ENCODE results near the gene DCUN1D2. TPM values are rescaled to one million over a fixed set of nuclear protein-coding genes. Genes with fewer than 3 reads are reported as not detected.

The DCUN1D2 gene
- total RNA-seq, 1 donor from 2014 or later = 26.2 TPM

DNA sequence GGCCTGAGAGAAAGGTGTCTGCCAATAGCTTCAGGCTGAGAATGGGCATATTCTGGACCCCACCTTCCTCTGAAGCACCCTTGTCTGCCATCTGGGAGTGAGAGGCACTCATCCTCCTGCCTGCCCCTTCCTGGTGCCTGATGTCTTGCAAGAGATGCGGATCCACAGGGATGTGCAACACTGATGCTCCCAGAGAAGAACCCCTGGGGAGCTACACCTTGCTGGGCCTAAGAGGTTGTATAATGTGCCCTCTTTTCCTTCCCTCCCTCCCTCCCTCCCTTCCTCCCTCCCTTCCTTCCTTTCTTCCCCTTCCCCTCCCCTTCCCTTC, 71.8 kb downstream of the DCUN1D2 start:
- peaks cover 11% of the 10 kb centered on the region for H3K4me1 Mint-ChIP-seq
- ChIA-PET POLR2A (no interaction called here), CTCF (no interaction called here)
- H3K27me3 Mint-ChIP-seq = no peaks in the 10 kb centered on the region
- TF ChIP-seq, protein P1, sequence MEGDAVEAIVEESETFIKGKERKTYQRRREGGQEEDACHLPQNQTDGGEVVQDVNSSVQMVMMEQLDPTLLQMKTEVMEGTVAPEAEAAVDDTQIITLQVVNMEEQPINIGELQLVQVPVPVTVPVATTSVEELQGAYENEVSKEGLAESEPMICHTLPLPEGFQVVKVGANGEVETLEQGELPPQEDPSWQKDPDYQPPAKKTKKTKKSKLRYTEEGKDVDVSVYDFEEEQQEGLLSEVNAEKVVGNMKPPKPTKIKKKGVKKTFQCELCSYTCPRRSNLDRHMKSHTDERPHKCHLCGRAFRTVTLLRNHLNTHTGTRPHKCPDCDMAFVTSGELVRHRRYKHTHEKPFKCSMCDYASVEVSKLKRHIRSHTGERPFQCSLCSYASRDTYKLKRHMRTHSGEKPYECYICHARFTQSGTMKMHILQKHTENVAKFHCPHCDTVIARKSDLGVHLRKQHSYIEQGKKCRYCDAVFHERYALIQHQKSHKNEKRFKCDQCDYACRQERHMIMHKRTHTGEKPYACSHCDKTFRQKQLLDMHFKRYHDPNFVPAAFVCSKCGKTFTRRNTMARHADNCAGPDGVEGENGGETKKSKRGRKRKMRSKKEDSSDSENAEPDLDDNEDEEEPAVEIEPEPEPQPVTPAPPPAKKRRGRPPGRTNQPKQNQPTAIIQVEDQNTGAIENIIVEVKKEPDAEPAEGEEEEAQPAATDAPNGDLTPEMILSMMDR (IDR thresholded peaks at IDR 0.05) = no peak
- no peak for ATAC-seq (ENCODE audit: low read depth)
- no peak overlapping the region for H3K4me3 Mint-ChIP-seq
- no peak for DNase-seq
- H3K36me3 Mint-ChIP-seq (ENCODE audit: low read depth) = no peaks in the 10 kb centered on the region
- peaks cover 3% of the 10 kb centered on the region for H3K9me3 Mint-ChIP-seq
- H3K27ac Mint-ChIP-seq = no peak overlapping the region
- intact Hi-C loops (cut with micrococcal nuclease) = no loop called here

DNA sequence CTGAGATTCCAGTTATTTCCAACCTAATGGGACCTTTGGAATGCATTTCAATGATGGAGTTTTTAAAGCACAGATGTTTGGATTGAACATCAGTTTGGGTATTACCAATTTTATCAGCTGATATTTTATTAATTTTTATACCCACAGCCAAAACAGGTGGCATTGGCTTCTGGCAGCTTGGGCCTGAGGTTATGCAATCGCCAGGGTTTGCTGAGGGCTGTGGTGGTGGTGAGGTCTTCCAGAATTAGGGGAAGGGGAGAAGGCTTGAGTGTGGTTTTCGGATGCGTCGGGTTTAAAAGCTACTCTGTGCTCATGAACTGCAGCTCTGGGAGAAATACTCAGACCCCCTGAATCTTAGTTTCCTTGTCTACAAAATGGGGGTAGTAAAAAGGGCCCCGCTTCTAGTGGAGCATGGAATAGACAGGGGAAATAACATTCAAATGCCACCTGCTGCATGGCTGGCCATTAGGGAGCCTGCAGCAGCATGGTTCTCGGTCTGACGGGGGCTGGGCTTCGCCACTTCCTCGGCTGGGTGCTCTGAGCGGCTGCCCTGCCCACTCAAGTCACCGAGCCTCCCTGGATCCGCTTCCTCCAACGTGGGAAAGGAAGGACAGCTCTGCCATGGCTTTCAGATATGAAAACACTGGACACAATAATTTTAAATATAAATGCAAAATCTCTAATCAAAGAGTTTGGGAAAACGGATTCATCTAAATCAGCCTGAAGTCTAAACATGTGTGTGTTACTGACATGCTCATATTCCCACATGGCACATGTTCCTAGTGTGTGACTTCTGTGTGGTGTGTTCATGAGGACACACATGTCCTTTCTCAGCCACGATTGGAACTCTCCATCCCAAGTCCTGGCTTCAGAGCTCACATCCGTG, 72.4 kb downstream of the DCUN1D2 start:
- DNase-seq = no peak
- no peaks in the 10 kb centered on the region for H3K27me3 Mint-ChIP-seq
- no peak overlapping the region for H3K4me3 Mint-ChIP-seq
- TF ChIP-seq, protein P1 (IDR thresholded peaks at IDR 0.05) = no peak
- ATAC-seq (ENCODE audit: low read depth) = no peak
- CTCF ChIA-PET = no interaction called here
- peaks cover 13% of the 10 kb centered on the region for H3K4me1 Mint-ChIP-seq
- POLR2A ChIA-PET = no interaction called here
- H3K36me3 Mint-ChIP-seq (ENCODE audit: low read depth) = no peaks in the 10 kb centered on the region
- H3K9me3 Mint-ChIP-seq = peaks cover 4% of the 10 kb centered on the region
- no peak overlapping the region for H3K27ac Mint-ChIP-seq
- intact Hi-C loops (cut with micrococcal nuclease) = no loop called here

DNA sequence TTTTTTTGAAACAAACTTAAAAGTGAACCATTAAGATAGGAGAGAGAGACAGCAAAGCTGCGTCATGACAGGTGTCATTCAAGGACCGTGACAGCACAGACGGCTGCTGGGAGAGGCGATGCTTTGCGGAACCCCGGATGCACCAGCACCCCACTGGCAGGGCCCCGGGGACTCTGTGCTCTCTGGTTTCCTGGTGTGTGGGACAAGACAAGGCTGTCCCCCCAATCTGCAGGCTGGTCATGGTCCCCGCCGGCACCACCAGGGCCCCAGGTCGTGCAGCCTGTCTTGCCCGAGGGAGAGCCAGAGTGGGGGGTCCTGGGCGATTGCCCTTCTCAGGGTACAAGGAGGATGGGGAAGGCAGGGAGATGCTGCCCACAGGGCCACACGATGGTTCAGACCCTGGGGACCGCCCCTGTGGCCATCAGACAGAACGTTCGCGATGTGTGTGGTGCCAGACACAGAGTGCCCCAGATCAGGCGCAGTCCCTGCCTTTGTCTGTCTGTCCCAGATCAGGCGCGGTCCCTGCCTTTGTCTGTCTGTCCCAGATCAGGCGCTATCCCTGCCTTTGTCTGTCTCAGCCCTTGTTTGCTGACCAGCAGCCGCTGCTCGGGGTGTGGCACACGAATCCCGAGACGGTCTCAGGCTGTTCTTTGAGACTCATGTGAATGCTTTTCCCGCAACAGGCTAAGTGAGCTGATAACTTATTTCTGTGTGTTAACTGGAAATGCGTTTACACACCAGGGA, 73.3 kb downstream of the DCUN1D2 start:
- no peak for ATAC-seq (ENCODE audit: low read depth)
- no peak overlapping the region for H3K27ac Mint-ChIP-seq
- ChIA-PET POLR2A (no interaction called here), CTCF (no interaction called here)
- H3K4me3 Mint-ChIP-seq = no peak overlapping the region
- no peaks in the 10 kb centered on the region for H3K27me3 Mint-ChIP-seq
- no peak for DNase-seq
- intact Hi-C loops (cut with micrococcal nuclease) = no loop called here
- TF ChIP-seq, protein P1 (IDR thresholded peaks at IDR 0.05) = no peak
- peaks cover 5% of the 10 kb centered on the region for H3K9me3 Mint-ChIP-seq
- peaks cover 13% of the 10 kb centered on the region for H3K4me1 Mint-ChIP-seq
- H3K36me3 Mint-ChIP-seq (ENCODE audit: low read depth) = no peaks in the 10 kb centered on the region

DNA sequence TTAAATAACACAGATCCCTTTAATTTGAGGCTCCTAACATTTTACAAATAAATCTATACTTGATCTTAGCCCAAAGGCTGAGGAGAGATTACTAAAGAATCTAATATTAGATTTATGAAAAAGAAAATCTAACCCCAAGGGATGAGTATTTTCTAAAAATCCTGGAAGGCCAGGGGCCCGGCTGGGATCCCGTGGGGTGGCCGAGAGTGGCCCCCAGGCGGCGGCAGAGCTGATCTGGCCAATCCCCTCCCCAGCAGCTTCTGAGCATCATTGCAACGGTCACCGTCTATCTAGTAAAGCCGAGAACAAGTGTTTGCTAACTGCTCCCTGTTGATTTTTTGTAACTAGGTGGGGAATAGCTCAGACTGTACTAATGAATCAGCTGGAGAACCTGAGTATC, 74.7 kb downstream of the DCUN1D2 start:
- Mint-ChIP-seq H3K9me3 (peaks cover 10% of the 10 kb centered on the region), H3K27ac (no peak overlapping the region), H3K4me1 (peaks cover 19% of the 10 kb centered on the region), H3K27me3 (no peaks in the 10 kb centered on the region), H3K36me3 (ENCODE audit: low read depth) (no peaks in the 10 kb centered on the region), H3K4me3 (no peak overlapping the region)
- intact Hi-C loops (cut with micrococcal nuclease) = no loop called here
- ATAC-seq (ENCODE audit: low read depth) (no peak), DNase-seq (no peak)
- ChIA-PET CTCF (no interaction called here), POLR2A (no interaction called here)
- TF ChIP-seq, protein P1 (IDR thresholded peaks at IDR 0.05) = no peak

DNA sequence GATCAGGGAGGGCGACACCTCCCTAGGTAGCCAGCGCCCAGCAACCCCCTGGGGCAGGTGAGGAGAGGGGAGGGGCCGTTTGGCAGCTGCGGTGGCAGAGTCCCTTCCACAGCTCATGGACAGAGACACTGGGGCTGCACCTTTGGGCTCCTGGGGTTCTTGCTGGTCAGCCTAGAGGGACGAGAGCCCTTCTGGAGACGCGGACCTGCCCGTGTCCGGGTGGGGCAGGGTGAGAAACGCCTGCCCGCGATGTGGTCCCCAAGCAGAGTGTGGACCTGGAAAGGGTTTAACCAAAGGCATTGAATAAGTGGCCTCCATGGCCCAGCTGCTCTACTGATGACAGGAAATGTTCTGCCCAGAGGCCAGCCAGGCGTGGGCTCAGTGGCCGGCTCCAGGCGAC, 75.5 kb downstream of the DCUN1D2 start:
- intact Hi-C loops (cut with micrococcal nuclease) = no loop called here
- no peak for DNase-seq
- no peak overlapping the region for H3K27ac Mint-ChIP-seq
- TF ChIP-seq, protein P1 (IDR thresholded peaks at IDR 0.05) = no peak
- no peaks in the 10 kb centered on the region for H3K27me3 Mint-ChIP-seq
- peaks cover 10% of the 10 kb centered on the region for H3K9me3 Mint-ChIP-seq
- POLR2A ChIA-PET = no interaction called here
- no peak overlapping the region for H3K4me3 Mint-ChIP-seq
- no peaks in the 10 kb centered on the region for H3K36me3 Mint-ChIP-seq (ENCODE audit: low read depth)
- ATAC-seq (ENCODE audit: low read depth) = no peak
- peaks cover 24% of the 10 kb centered on the region for H3K4me1 Mint-ChIP-seq
- CTCF ChIA-PET = no interaction called here
